Activated CD8-positive, alpha-beta memory T cell treated with anti-CD3 and anti-CD28 coated beads, Interleukin-2, amount 50 U/mL, for 24 hours (primary cell): Measurements from ENCODE around the gene TMEM51.

Source experiments
- DNase-seq: peaks from one replicate; pipeline ENCODE4 v3.0.0-alpha.2; 2020; ENCODE audit errors: extremely low read depth

TMEM51 gene

GRCh38 chr1:15196807-15197530, 43.4 kb downstream of the TMEM51 start:
- DNase-seq: no peak

GRCh38 chr1:15197591-15198447, 44.3 kb downstream of the TMEM51 start:
- no peak for DNase-seq

- no peak for DNase-seq
These were observed 45.1 kb downstream of the TMEM51 start for GRCh38 chr1:15198684-15199083.

- no peak for DNase-seq
These were observed 47.7 kb downstream of the TMEM51 start for GRCh38 chr1:15201221-15201620.

GRCh38 chr1:15201849-15202551, 48.5 kb downstream of the TMEM51 start:
- DNase-seq: no peak

- no peak for DNase-seq
These were observed 51.4 kb downstream of the TMEM51 start for GRCh38 chr1:15204931-15205330.

- no peak for DNase-seq
These were observed 52.2 kb downstream of the TMEM51 start for GRCh38 chr1:15205586-15206346.

GRCh38 chr1:15206418-15207030, 53.0 kb downstream of the TMEM51 start:
- no peak for DNase-seq

GRCh38 chr1:15207031-15207828, 53.7 kb downstream of the TMEM51 start:
- no peak for DNase-seq

GRCh38 chr1:15207829-15208429, 54.4 kb downstream of the TMEM51 start:
- no peak for DNase-seq

GRCh38 chr1:15210651-15211375, 57.3 kb downstream of the TMEM51 start:
- no peak for DNase-seq

- no peak for DNase-seq
These were observed 57.9 kb downstream of the TMEM51 start for GRCh38 chr1:15211424-15211823.

- no peak for DNase-seq
These were observed 58.8 kb downstream of the TMEM51 start for GRCh38 chr1:15212216-15212953.

- DNase-seq: no peak
These were observed 59.4 kb downstream of the TMEM51 start for GRCh38 chr1:15212954-15213291.

- no peak for DNase-seq
These were observed 59.8 kb downstream of the TMEM51 start for GRCh38 chr1:15213341-15213821.

GRCh38 chr1:15214527-15214926, 61.0 kb downstream of the TMEM51 start:
- DNase-seq: no peak

GRCh38 chr1:15215116-15215515, 61.6 kb downstream of the TMEM51 start:
- no peak for DNase-seq

- DNase-seq: no peak
These were observed 64.1 kb downstream of the TMEM51 start for GRCh38 chr1:15217654-15218053.
